ENCODE results near the gene UBE2L5.

- TF ChIP-seq EZH2 (IDR thresholded peaks at IDR 0.05; ENCODE audit: low read length, missing control alignments) (no peak), CTCF (conservative IDR thresholded peaks at IDR 0.05 in 1 of 2, IDR thresholded peaks at IDR 0.05 in 1 of 2; ENCODE audit: low read depth in 1 of 2, low read length in 2 of 2) (no peak)
Observed at GRCh38 chr13:30415430-30416030, 6.8 kb upstream of the UBE2L5 start.
